HT-29 (cell line): Measurements from ENCODE around the gene SH3GL2. TPM values are rescaled to one million over a fixed set of nuclear protein-coding genes. Genes with fewer than 3 reads are reported as not detected.
A peak's percentile ranks its signal among the peaks of the same experiment; 100 is the strongest.

ENCODE experiments used
- DNase-seq: peaks from one replicate; pipeline ENCODE4 v3.0.0-alpha.2; 2015; ENCODE audit warnings: low spot score
- total RNA-seq: library from RNA; depleted of rRNA; stranded (reverse); fragments of >200 nt; shearing (Covaris generic); gene quantifications from 2 replicates; pipeline ENCODE4 v1.2.3, GENCODE V29; 2014; rRNA removed

Gene SH3GL2
- total RNA-seq, result 0.15 and 0.37 TPM in 2 replicates

DNA sequence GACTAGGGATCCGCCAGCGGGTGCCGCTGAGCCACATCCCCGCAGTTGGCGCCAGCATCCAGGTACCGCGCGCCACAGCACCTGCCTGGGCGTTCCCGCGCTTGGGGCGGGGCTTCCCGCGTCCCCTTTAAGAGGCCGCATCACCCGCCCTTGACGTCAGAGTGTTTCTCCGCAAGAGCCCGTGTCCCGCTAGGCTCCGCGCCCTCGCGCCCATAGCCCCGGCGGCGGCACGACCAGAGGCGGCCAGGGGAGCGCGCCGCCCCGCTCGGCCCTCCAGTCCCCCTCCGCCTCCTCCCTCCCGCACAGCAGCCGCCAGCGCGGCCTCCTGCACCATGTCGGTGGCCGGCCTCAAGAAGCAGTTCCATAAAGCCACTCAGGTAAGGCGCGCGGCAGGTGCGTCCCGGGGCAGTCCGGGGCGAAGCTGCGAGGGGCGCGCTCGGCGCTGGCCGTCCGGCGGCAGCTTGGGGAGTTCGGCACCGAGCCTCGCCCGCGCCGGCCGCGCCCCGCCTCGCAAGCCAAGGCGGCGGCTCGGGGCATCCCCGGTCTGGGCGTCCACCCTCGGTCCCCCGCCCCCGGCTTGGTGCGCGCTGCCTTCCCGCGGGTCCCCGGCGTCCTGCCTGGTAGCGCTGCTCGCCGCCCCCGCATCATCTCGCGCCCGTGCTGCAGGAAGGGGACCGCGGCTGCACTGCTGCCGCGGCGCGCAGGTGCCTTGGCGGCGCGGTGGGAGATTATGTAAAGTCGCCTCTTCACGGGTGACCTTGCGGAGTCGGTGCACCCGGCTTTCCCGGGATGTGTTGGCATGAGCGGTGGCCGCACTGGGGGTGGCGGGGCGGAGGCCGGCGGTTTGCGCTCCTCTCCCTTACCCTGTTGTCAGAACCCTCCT, at the start of gene SH3GL2:
Gene SH3GL2, plus strand, starts transcription at position 156 of the 883 bp plus-strand sequence.
- DNase-seq, result no peak

DNA sequence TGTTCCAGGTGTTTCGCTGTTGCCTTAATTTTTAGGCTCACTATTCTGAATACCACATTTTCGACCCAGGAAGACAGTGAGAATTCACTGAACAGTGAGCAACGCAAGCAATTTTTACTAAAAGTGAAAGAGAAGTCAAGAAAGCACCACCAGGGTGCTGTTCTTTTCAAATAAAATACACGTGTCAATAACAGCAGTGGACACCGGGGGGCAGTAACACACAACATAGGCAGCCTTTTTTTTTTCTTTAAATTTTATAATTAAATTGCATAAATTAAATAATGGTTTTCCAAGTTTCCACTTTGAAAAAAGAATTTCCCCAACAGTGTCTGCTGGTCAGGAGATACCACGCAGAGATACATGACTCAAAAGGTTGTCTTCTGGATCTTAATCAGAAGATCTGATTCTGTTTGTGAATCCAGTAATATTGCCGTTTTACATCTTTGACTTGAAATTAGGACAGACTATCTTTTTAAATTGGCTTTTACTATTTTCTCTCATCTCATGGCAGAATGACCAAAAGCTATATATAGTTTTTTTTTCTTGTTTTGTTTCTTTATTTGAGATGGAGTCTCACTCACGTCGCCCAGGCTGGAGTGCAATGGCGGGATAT, 47.1 kb upstream of the SH3GL2 start:
- peak; percentile 50 for DNase-seq

DNA sequence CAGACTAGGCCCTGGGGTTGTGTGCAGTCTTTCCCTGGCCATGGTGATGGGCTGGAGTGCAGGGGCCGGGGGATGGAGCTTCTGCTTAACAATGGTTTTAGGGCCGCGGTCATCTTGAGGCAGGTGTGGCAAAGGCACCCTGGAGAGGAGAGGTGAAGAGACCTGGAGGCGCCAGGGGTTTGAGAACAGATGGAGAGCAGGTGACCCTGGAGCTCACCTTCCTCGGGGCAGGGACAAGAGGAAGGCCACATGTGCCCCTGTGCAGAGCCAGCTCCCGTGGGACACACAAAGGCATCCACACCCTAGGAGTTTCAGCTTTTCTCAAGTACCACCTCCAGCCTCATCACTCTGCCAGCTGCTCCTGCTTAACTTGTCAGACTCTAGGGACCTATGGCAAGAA, 46.4 kb upstream of the SH3GL2 start:
- no peak for DNase-seq

DNA sequence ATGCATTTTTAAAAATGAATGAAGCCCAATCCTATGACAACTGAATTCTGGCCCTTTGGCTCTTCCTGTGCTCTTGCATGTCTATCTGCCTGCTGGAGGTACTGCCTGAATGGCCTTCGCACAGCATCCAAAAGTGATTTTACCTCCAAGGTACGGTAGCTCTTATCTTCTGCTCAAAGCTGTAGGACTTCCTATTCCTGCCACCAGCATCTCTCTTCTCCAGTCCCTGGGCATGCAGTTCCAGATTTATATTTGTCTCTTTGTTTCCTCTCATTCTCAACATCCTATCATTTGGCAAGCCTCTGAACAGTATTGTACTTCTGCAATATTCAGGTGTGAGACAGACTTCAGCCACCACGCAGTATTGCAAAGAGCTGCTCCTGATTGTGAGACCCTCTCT, 43.7 kb upstream of the SH3GL2 start:
- DNase-seq, result no peak

DNA sequence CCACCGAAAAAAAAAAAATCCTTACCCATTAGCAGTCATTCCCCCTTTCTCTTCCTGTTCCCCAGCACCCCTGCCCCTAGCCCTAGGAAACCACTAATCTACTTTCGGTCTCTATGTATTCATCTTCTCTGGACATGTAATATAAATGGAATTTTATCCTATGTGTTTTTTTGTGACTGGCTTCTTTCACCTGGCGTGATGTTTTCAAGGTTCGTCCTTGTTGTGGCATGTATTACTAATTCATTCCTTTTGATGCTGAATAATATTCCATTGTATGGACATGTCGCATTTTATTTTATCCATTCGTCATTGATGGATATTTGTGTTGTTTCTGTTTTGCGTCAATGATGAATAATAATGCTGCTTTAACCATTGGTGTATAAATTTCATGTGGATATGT, 42.8 kb upstream of the SH3GL2 start:
- no peak for DNase-seq

DNA sequence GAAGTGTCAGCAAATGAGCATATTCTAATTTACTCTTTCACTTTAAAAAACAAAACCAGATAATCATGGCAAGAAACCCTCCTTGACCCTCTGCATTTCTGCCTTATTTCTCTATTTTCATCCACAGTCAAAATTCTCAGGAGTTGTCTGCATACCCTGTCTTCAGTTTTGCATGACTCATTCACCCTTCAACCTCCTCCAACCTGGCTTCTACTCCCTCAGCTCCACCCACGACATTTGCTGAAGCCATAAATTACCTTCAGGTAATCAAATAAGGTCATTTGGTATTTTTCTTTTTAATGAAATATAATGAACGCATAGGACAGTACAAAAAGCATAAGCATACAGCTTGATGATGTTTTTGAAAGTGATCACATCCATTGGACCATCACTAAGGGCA, 27.8 kb upstream of the SH3GL2 start:
- peak; percentile 19 for DNase-seq

DNA sequence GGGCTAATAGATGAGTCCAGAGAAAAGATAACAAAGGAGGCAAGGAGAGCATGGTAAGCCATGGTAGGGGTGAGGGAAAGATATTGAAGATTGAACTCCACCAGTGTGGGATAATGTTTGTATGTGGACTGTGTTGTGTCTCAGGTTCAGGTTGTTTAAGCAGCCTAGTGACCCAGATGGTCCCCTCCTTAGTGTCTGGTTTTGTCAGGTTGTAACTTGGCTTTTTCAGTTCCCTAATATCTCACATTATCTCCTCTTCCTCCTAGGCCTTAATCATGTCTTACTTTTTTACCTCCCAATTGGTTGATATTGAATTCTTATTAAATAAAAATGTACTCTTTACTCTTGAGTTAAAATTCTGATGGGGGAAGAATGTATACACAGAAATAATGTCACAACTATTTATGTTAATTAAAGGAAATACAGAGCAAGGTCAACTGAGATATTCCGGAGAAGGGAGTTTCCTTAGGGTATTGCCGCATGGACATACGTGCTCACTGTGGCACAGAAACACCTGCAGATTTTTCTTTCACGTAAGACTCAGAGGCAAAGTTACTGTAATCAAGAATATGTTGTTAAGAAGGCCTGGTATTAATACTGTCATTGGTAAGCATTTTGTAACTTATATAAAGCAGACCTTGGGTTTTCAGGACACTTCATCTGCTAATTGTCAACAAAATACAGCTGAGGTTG, 23.4 kb upstream of the SH3GL2 start:
- DNase-seq, result no peak

DNA sequence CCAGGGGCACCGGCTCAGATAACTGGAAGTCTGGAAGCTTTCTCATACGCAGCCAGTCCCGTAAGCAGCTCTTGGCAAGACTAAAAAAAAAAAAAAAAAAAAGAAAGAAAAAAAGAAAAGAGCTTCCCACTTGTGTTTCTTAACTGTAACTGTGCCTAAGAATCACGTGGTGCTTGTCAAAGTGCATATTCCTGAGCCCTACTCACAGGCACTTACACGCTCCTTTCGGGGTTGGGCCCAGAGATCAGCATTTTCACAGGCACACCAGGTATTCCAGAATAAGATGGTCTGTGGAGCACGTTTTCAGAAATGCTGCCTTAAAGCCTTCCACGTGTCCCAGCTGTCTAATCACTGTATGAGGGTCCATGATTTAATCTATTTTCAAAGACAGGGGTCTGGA, 22.6 kb upstream of the SH3GL2 start:
- no peak for DNase-seq

DNA sequence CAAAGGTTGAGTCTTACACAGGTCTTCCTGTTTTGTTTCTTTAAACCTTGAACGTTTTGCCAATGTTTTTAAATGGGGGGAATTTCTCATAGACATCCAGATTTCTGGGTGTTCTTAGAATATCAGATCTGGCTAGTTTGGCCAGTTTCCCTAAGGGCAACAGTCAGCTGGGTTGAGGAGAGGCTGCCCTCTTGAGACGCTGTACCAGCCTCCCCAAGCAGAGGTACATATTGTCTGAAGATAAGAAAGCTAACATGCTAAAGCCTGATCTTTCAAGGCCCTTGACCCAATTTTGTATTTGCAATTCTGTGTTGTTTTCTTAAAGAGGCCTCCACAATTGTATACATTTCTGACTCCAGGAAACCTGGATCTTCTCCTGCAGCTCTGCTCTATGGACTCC, 21.9 kb upstream of the SH3GL2 start:
- no peak for DNase-seq

DNA sequence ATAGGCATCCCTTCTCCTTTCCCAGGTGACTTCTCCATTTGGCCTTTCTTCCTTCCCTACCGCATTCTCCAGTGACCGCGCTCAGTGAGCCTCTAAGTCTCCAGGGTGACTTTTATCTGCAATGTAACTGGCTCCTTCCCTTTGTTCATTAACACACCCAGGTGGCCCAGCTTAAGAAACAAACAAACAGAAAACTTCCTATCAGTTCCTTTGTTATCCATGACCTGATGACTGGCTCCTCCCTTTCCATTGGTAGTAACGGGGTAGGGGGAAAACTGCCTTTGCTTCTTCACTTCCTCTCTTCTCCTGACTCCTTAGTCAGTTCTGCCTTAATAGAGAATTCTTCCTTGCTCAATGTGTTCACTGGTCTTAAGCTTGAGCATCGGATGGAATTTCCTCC, 7.0 kb upstream of the SH3GL2 start:
- no peak for DNase-seq

DNA sequence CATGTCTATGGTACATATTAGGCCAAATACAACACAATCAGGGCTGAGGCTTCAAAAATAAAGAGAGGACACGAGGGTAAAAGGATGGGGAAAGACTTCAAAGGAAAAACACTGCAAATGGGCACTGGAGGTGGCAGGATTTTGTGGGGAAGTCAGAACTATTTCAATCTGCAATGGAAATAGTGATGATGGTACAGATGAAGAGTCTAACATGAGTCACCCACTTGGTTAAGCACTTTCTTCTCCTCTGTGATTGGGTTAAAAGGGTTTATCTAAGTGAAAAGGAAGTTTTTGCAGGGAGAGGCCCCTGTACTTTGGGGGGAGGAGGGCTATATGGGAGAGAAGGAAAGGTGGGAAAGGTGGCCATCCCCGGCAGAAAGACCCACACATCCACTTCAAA, 4.5 kb upstream of the SH3GL2 start:
- DNase-seq, result no peak

DNA sequence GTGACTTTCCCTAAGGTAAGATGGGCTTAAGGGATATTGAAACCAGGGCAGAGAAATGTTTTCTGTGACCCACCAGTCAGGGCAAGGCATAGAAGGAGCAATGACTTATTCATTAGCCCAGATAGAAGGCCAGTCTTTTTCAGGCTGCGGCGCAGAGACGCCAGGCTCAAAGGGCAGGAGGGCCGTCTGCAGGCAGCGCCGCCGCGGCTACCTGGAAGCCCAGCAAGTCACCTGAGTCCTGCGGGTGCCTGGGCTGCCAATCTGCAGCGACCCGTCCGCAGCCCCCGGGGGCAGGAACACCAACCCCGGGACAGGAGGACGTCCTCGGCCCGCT, 322 bp upstream of the SH3GL2 start:
- no peak for DNase-seq

DNA sequence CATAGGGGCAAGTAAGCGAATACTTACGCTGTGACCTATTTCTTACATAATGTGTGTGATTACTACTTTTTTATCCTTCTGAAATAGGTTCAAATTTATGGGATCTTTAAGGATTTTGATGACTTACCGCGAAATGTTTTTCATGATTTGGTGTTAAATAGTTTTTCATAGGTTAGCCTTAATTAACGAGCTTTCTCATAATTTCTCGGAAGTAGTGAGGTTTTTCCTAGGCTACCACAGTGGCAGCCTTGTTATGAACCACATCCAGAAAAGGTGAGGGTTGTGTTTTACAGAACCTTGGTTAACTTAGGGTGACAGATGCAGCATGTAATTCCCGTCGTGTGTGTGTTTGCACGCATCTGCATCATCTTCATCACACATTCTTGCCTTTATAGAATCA, 1.3 kb downstream of the SH3GL2 start:
- no peak for DNase-seq

DNA sequence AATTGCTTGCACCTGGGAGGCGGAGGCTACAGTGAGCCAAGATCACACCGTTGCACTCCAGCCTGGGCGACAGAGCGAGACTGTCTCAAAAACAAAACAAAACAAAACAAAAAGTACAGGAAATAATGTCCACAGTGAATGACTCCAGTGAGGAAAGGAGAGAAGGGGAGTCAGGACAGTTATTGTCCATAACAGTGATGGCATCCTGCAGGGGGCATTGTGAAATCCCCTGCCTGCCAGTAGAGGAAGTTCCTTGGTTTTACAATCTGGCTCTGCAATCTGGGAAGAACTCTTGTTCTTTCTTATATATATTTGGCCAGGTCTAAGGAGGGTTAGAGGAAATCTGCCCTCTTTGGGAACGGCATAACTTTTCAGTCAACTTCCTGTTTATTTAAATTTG, 8.2 kb downstream of the SH3GL2 start:
- DNase-seq, result no peak

DNA sequence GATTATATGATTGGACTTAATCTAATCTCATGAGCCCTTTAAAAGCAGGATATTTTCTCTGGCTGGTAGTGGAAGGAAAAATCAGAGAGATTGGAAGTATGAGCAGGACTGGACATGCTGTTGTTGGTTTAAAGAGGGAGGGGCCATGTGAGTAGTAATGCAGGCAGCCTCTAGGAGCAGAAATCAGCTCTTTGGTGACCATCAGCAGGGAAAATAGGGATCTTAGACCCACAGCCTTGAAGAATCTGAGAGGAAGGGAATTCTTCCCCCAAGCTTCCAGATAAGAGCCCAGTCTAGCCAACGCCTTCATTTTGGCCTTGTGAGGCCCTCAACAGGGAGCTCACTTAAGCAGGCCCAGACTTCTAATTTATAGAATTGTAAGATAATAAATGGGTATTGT, 9.5 kb downstream of the SH3GL2 start:
- DNase-seq, result no peak

DNA sequence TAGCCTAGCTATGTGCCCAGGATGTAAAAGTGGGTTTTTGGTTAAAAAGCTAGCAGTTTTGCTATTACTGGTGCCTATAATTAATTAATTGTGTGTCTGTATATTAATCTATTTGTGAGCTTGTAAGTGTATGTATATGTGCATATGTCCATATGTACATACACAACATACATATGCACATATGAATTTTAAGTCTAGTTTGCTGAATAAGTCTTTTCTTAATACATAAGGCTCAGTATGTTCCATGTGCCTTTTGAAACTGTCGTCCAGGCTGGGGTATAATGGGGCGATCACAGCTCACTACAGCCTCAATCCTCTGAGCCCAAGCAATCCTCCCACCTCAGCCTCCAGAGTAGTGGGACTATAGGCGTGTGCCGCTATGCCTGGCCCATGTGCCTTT, 10.1 kb downstream of the SH3GL2 start:
- DNase-seq, result no peak

DNA sequence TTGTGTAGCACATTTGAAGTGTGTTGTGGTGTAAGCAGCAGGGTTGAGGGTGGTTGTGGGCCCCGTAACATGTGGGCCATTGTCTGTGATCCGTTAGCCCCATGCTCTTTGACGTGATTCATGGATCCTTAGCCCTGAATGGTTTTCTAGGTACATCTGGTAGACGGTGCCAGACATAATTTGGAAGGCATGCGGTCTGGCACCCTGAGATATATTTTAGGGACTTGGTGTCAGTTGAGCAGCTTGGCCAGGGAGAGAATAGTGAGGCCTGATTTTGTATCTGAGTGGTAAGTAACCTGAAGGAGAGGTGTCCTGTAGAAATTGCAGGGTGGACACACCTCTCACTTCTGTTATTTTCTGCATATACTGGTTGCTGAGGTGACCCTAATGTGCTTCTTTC, 10.9 kb downstream of the SH3GL2 start:
- no peak for DNase-seq

DNA sequence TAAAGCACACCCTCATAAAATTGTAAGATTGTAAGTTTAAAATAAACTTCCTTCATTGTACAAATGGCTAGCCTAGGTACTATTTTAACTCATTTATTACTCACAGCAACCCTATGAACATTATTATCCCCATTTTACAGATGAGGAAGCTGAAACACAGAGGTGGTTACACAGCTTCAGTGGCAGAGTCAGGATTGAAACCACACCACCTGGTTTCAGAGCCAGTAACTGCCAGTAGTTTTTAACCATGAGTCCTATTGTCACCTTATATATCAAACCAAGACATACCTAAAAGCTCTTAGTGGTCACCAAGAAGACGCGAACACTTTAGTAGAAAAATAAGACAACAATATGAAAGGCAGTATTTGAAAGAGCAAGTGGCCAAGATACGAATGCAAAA, 16.1 kb downstream of the SH3GL2 start:
- no peak for DNase-seq

DNA sequence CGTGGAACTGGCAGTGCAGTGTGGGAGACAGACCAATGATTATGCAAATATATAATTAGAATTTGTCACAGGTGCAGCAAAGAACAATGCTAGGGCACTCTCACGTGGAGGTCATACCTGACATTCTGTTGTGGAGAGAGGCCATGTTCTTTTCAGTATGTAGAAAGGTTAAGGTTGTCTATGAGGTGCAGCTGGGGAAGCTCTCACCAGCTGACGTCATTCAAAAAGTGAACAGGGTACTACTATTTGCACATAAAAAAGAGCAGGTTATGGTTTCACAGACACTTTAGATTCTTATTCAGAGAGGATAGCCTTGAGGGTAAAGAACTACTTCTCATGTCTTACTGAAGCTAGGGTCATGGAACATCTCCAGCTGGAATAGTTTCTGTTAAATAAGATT, 19.1 kb downstream of the SH3GL2 start:
- DNase-seq, result no peak

DNA sequence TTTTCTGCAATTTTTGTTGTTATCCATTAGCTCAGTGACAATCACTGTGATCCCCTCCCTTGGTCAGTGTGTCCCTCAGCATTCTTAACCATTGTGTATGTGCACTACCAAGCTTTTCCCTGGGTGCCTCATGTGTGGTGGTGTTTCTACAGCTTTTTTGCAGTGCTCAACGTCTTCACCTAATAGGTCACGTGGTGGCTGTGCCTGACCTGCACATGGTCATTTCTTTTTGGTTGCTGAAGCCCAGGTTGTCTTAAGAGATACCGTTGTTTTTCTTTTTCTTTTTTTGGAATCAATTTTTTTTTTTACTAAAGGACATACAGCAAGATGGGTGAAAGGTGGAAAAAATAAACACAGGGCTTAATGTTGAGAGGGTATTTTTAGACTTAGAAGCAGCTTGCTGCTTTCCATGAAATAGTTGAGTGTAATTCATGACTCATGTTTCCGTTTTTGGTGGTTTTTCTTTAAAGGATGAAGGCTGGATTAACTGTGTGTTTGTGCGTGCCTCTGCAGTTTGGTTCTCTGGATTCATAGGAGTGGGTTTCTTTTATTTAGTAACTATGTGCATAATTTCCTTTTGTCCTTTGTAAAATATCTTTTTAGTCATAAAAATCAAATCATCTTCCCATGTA, 22.2 kb downstream of the SH3GL2 start:
- DNase-seq, result no peak

DNA sequence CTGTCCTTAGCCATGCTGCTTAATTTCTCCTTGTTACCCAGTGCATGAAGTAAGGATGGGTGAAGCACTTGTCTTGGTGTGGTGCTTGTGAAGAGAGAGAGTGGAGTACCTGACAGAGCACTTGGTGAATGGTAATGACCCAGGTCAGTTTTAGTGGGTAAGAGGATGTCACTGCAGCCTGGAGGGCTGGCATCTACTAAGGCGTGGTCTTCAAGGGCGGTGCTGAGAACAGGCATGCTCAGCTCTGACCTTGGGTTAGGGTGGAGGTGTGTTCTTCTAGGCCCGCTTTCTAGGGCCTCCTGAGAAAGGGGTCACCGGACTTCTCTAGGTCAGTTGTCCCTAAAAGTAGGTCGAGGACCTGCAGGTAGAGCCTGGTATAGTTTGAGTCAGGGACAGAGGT, 25.7 kb downstream of the SH3GL2 start:
- DNase-seq, result no peak

DNA sequence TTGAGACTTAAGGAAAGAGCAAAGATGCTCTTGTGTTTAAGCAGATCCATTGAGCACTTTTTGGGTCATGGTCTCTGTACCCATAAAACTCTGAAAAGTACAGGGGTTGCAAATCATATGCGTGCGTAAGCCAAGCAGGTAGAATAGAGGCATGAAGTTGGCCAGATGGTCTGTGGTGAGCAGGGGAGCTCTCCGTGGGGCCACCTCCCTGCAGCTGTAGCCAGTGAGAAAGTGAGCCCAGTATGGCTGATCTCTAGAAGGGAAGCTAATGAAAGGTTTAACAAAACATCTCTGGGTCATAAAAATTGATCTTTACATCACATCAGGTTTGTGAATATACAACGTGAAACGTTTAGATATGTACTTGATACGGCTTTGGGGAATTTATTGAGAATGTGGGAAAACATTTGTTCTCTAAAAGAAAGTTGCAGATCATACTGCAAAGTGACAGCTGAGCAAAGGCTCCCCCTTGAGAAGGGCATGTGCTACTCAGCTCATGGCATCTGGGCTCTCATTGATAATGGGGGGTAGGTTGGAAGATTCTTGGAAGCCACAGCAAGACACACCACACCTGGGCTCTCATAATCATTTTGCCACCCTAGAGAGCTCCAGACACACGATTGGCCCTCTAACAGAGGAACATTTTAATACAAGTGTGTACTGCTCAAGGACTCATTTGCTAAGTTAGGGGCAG, 30.6 kb downstream of the SH3GL2 start:
- no peak for DNase-seq
